ENCODE measurements around the gene TMEM89.

GRCh38 chr3:48609088-48610005 is 12.2 kb downstream of the TMEM89 start, which contains the start of gene UQCRC1:
- peak; percentile 51 to 81 for TF ChIP-seq POLR2A (IDR thresholded peaks at IDR 0.05)
- TF ChIP-seq, protein P1, sequence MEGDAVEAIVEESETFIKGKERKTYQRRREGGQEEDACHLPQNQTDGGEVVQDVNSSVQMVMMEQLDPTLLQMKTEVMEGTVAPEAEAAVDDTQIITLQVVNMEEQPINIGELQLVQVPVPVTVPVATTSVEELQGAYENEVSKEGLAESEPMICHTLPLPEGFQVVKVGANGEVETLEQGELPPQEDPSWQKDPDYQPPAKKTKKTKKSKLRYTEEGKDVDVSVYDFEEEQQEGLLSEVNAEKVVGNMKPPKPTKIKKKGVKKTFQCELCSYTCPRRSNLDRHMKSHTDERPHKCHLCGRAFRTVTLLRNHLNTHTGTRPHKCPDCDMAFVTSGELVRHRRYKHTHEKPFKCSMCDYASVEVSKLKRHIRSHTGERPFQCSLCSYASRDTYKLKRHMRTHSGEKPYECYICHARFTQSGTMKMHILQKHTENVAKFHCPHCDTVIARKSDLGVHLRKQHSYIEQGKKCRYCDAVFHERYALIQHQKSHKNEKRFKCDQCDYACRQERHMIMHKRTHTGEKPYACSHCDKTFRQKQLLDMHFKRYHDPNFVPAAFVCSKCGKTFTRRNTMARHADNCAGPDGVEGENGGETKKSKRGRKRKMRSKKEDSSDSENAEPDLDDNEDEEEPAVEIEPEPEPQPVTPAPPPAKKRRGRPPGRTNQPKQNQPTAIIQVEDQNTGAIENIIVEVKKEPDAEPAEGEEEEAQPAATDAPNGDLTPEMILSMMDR (IDR thresholded peaks at IDR 0.05): peak; percentile 68 to 98 (median 86)
- TF ChIP-seq EP300 (IDR thresholded peaks at IDR 0.05): peak; percentile 70 to 96
